NCI-H2107 treated with DMSO at 0.1 percent for 48 hours (cell line): ENCODE measurements around the gene COL7A1.

Experiments used
- DNase-seq: peaks from one replicate; lab custom pipeline; 2025; ENCODE audit not compliant: unreplicated experiment; lab: John Stamatoyannopoulos, UW

COL7A1 gene

GRCh38 chr3:48592519-48593087, 2.5 kb downstream of the COL7A1 start:
- DNase-seq: no peak

GRCh38 chr3:48591886-48592518, 3.1 kb downstream of the COL7A1 start:
- no peak for DNase-seq

GRCh38 chr3:48591436-48591835, 3.7 kb downstream of the COL7A1 start:
- DNase-seq: no peak

GRCh38 chr3:48588230-48588629, 6.9 kb downstream of the COL7A1 start:
- no peak for DNase-seq

DNA sequence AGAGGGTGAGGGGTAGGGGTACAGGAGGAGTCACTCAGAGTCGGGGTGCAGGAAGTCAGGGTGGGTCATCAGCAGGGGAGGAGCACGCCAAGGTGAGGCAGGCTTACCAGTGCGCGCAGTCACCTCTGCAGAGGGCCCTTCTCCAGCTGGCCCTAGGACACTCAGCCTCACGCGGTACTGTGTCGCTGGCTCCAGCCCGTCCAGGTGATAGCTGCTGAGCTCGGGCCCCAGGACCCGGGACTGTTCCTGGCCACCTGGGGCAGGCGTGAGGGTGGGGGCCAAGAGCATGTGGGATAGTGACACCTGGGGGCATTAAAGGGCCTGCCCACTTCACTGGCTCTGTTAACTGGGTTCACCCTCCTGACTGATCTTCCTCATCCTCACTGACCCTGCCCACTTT, 7.4 kb downstream of the COL7A1 start:
- no peak for DNase-seq

- no peak for DNase-seq
These were observed 9.7 kb downstream of the COL7A1 start for GRCh38 chr3:48585411-48585810.

GRCh38 chr3:48584836-48585235, 10.3 kb downstream of the COL7A1 start:
- no peak for DNase-seq

- DNase-seq: no peak
These were observed 13.3 kb downstream of the COL7A1 start for GRCh38 chr3:48581621-48582481.

GRCh38 chr3:48576647-48577046, 18.5 kb downstream of the COL7A1 start:
- DNase-seq: no peak

DNA sequence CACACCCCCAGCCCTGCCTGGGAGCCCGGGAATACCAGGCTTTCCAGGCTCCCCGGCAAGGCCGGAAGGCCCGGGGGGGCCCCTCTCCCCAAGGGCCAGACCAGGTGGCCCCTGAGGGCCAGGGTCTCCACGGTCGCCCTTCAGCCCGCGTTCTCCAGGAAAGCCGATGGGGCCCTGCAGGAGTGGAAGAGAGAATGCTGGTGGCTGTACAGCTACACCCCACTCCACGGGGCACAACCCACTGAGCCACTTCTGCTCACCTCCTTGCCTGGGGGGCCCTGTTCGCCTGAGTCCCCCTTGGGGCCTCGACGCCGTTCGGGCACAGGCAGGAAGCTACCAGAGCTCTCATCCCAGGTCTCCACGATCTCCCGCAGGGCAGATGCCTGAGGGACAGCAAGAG, 19.8 kb downstream of the COL7A1 start:
- no peak for DNase-seq

GRCh38 chr3:48573973-48574585, 21.1 kb downstream of the COL7A1 start:
- DNase-seq: no peak

- DNase-seq: no peak
These were observed 22.6 kb downstream of the COL7A1 start for GRCh38 chr3:48572517-48572916.

- DNase-seq: no peak
These were observed 23.2 kb downstream of the COL7A1 start for GRCh38 chr3:48571938-48572337.

DNA sequence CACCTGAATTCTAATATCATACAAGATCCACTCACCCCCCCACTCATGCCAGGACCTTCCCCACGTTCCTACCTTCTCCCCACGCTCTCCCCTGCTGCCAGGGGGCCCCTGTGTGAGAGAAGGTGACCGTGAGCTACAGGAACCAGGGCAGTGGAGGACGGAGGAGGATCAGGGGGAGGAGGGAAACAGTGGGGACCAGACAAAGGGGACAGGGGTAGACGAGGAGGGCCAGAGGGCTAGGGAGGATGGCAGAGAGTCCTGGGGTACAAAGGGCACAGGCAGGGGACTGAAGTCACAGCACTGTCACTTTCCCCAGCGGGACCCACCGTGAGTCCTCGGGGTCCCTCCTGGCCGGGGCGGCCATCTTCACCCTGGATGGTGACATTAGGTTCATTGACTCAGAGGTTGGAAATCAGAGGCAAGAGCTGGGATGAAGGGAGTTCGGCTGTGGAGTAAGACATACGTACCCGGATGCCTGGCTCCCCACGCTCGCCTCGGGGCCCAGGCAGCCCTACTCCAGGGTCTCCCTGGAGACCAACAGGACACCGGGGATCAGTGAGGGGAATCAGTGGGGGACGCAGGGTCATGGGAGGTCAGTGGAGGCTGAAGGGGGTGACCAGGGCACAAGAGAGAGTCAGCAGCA, 25.2 kb downstream of the COL7A1 start:
- DNase-seq: no peak

- DNase-seq: no peak
These were observed 25.7 kb downstream of the COL7A1 start for GRCh38 chr3:48569400-48569799.

DNA sequence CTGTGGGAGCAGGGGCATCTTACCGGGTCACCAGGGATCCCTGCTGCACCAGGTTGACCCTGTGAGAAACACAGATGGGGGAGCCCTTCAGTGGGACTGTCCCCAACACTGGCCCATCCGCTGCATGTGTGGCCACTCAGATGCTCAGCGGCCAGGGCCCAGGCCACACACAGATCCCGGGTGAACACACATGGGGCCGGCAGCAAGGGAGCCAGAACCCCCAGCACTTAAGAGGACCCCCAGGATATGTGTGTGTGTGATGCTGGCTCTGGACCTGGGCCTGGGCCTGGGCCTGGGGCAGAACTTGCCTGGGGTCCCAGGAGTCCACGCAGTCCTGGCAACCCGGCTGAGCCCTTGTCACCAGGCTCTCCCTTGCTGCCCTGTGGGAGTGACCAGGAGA, 26.7 kb downstream of the COL7A1 start:
- no peak for DNase-seq

DNA sequence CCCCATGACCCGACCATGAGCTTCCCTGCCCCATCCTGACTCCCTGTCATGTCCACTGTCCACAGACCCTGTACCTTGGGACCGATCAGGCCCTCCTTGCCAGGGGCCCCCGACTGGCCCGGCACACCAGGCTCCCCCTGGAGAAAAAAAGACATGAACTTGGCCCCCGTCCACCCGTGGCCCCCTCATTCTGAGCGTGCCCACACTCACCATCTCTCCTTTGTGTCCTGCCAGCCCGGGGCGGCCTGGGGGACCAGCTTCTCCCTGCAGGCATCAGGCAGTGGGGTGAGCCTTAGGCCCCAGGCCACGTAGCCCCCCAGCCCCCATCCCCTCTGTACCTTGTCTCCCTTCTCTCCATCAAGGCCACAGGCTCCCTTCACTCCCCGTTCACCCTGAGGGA, 27.6 kb downstream of the COL7A1 start:
- DNase-seq: no peak

DNA sequence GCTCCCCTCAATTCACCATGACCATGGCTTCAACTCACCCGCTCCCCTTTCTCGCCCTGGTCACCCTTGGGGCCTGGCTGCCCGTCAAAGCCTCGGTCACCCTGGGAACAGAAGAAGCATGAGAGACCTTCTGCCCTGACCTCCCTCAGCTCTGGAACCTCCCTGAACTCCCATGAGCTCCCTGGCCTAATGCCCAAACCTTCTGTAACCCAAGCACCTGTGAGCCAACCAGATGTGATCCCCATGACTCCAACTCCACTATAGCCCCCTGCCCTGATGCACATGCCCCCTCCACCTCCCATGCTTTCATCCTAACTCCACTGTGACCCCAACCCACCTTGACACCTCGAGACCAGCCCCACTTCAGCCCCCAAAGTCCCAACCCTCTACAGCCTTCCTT, 28.0 kb downstream of the COL7A1 start:
- DNase-seq: no peak

GRCh38 chr3:48566401-48566760, 28.7 kb downstream of the COL7A1 start:
- DNase-seq: no peak

- DNase-seq: no peak
These were observed 29.3 kb downstream of the COL7A1 start for GRCh38 chr3:48565591-48566400.

DNA sequence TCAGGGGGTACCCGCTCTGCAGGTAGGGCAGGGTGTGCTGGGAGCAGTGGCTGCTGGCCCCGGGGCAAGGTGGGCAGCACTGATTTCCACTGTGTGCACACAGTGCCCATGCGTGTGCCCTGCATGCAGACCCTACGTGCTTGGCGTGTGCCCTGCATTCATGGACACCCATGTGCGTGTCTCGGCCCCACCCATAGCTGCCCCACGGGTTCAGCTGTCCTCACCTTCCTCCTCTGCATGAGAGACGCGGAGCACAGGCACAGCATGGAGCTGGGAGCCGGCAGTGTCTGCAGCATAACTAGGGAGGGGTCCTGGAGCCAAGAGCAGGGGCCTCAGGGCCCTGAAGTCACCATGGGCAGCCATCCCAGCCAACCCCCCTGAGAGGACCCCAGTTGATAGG, 29.9 kb downstream of the COL7A1 start:
- no peak for DNase-seq
